ENCODE results near the gene DCBLD1. TPM values are rescaled to one million over a fixed set of nuclear protein-coding genes. Genes with fewer than 3 reads are reported as not detected.

The DCBLD1 gene
- 1.2 TPM in 1 of 2 replicates, not detected in the other for polyA plus RNA-seq

GRCh38 chr6:117482240-117483003 is at the start of gene DCBLD1:
Gene DCBLD1 (plus strand): TSS chr6:117482674. CDS start chr6:117482782, 108 bp downstream.

Other genes with a start within 250 kb of the DCBLD1 start
- gene VGLL2, start 217.1 kb upstream of the DCBLD1 start, polyA plus RNA-seq: not detected in 2 replicates
- 0.42 TPM in 1 of 2 replicates, not detected in the other for gene ROS1, start 56.7 kb upstream of the DCBLD1 start, polyA plus RNA-seq
- gene GOPC, start 119.8 kb downstream of the DCBLD1 start, polyA plus RNA-seq: 20.0 and 24.5 TPM in 2 replicates
- 27.3 and 31.5 TPM in 2 replicates for gene NUS1, start 192.8 kb downstream of the DCBLD1 start, polyA plus RNA-seq

Measured in Purkinje cell (primary cell).